Gastroesophageal sphincter (tissue), 4 donors: Measurements from ENCODE around the gene NFAM1. TPM values are rescaled to one million over a fixed set of nuclear protein-coding genes. Genes with fewer than 3 reads are reported as not detected.

ENCODE experiments used
- ATAC-seq: fragments of 150-250 bp; one replicate; pipeline ENCODE4 v1.9.1; 2016; ENCODE audit warnings: mild to moderate bottlenecking, moderate library complexity
- H3K27ac ChIP-seq, 4 donors: fragments of 200-600 bp; sonication (generic) in 3 of 4; 1 replicate in 3 of 4; 2 replicates in 1 of 4; pipeline ENCODE4 v1.5.1; 2016 to 2019
- H3K27me3 ChIP-seq: fragments of 200-600 bp; sonication (generic); one replicate; pipeline ENCODE4 v1.5.1; 2019
- H3K36me3 ChIP-seq, 2 donors: fragments of 200-600 bp; sonication (generic); one replicate each; pipeline ENCODE4 v1.5.1; 2019; ENCODE audit warnings: control low read depth in 1 of 2
- H3K4me1 ChIP-seq, 3 donors: fragments of 200-600 bp; sonication (generic); 1 replicate in 2 of 3; 2 replicates in 1 of 3; pipeline ENCODE4 v1.5.1; 2016 to 2019; ENCODE audit warnings: control low read depth in 2 of 3
- H3K4me3 ChIP-seq, 2 donors: fragments of 200-600 bp; sonication (generic); one replicate each; pipeline ENCODE4 v1.5.1; 2019; ENCODE audit warnings: mild to moderate bottlenecking in 1 of 2, moderate library complexity in 1 of 2
- H3K9me3 ChIP-seq, 3 donors: fragments of 200-600 bp; sonication (generic); one replicate each; pipeline ENCODE4 v1.5.1; 2017 to 2019; ENCODE audit warnings: control low read depth in 2 of 3
- CTCF ChIP-seq, 4 experiments: fragments of 200-600 bp in 2 of 4; fragments of 450-650 bp in 2 of 4; sonication (generic) in 1 of 4; IDR thresholded peaks; one replicate each; pipeline ENCODE4 v1.5.1; 2017 to 2019; ENCODE audit warnings: antibody characterized with exemption in 4 of 4, mild to moderate bottlenecking in 2 of 4, moderate library complexity in 2 of 4
- EP300 ChIP-seq: sonication (generic); formaldehyde crosslinking; IDR thresholded peaks from one replicate; pipeline ENCODE4 v1.6.1; 2017; ENCODE audit warnings: antibody characterized with exemption, mild to moderate bottlenecking
- POLR2A ChIP-seq, 2 donors: fragments of 450-650 bp; IDR thresholded peaks; one replicate each; pipeline ENCODE4 v1.6.1; 2017; ENCODE audit warnings: antibody characterized with exemption in 2 of 2, mild to moderate bottlenecking in 2 of 2, moderate library complexity in 1 of 2
- POLR2AphosphoS5 ChIP-seq: sonication (generic); formaldehyde crosslinking; IDR thresholded peaks from one replicate; pipeline ENCODE4 v1.6.1; 2017; ENCODE audit warnings: antibody characterized with exemption
- WGBS, 2 donors: methylation state at CpG; one replicate each; pipeline ENCODE4 v1.1.5; 2018; ENCODE audit warnings: low coverage in 1 of 2; 5-methylcytosine and 5-hydroxymethylcytosine counted together
- total RNA-seq, 4 donors: library from RNA; depleted of rRNA; stranded (reverse); fragments of >200 nt; gene quantifications; one replicate each; pipeline ENCODE4 v1.1.0, GENCODE V29; 2016

The NFAM1 gene
- total RNA-seq, 4 donors from 2014 or later = 1.2 to 3.4 (median 2.7) TPM

DNA sequence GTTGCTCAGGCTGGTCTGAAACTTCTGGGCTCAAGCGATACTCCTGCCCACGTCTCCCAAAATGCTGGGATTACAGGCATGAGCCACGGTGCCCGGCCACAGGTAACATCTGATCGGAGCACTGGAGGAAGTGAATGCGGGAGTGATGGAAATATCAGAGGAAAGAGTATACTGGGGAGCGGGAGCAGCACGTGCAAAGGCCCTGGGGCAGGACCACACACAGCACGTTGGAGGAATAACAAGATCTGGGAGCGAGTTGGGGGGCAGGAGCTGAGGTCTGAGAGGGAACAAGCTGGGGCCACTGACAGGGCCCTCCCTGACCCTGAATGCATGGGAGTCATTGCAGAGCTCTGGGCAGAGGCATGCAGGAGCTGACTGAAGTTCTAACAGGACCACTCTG is 70.7 kb downstream of the NFAM1 start:
- no peak for ATAC-seq

DNA sequence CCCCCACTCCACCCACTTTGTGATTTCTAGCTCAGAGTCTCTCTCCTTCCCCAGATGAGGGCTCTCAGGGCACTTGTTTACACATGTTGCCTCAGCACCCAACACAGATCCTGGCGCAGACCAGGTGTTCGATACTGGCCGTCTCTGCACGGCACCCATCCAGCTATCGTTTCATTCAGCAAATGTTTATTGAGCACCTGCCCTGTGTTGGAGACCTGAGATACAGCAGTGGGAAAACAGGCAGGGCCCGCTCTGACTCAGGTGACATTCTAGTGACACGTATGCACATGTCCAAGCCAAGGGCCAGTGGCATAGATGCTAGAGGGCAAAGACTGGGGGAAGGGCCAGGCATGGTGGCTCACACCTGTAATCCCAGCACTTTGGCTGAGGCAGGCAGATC is 71.9 kb downstream of the NFAM1 start:
- no peaks in the 10 kb centered on the region for H3K36me3 ChIP-seq
- no peak overlapping the region for H3K27ac ChIP-seq
- TF ChIP-seq POLR2A (IDR thresholded peaks at IDR 0.05) (no peak), POLR2AphosphoS5 (no peak), EP300 (no peak), CTCF (IDR thresholded peaks at IDR 0.05) (no peak)
- H3K27me3 ChIP-seq = no peaks in the 10 kb centered on the region
- WGBS, 2 donors = 80% methylated on average over 2 to 4 of the region's 7 CpGs
- no peak for ATAC-seq
- no peaks in the 10 kb centered on the region for H3K9me3 ChIP-seq
- H3K4me1 ChIP-seq = peaks cover 0 to 16% (median 9%) of the 10 kb centered on the region in 3 donors
- no peak overlapping the region for H3K4me3 ChIP-seq

More for the DNA sequence above, 70.7 kb downstream of the NFAM1 start:
- no peaks in the 10 kb centered on the region for H3K9me3 ChIP-seq
- no peak overlapping the region for H3K27ac ChIP-seq
- H3K4me1 ChIP-seq = peaks cover 0 to 28% (median 21%) of the 10 kb centered on the region in 3 donors
- no peaks in the 10 kb centered on the region for H3K27me3 ChIP-seq
- no peak for TF ChIP-seq CTCF (IDR thresholded peaks at IDR 0.05)
- 87% methylated on average over 4 of the region's 10 CpGs; no CpG with 5 or more reads in 1 of the 2 donors for WGBS, 2 donors
- no peaks in the 10 kb centered on the region for H3K36me3 ChIP-seq
- H3K4me3 ChIP-seq = no peak overlapping the region

DNA sequence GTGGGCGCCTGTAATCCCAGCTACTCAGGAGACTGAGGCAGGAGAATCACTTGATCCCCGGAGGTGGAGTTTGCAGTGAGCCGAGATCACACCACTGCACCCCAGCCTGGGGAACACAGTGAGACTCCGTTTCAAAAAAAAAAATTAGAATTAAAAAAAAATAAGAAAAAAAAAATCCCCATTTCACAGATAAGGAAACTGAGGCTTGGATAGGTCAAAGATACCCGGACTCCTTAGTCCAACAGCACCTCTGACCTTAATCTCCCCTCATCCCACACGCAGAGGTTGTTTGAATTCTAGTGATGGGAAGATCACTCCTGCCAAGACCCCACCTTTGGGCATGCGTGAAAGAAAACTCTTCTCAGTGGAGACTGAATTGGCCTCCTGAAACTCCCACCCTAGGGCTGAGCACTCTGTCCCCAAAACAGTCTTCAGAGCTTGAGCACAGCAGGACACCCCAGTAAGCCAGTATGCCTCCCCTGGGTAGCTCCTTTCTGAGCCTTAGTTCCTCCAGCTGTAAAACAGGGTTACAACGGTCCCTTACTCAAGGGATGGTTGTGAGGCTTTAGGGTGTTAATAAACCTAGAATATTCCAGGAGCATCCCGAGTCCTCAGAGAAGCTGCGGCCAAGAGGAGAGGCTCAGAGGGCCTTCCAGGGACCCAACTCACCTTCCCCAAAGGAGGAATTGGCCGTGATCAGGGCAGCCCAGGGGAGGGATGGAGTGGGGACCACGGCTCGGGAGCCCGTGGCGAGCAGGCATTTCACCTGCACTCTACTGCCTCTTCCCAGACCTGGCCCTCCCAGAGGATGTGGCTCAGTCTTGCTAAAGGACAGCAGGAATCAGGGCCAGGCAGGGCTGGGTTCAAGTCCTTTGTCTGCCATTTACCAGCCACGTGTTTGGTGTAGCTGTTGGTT is 73.3 kb downstream of the NFAM1 start:
- Histone ChIP-seq H3K36me3 (no peaks in the 10 kb centered on the region), H3K4me1 (peaks cover 0 to 8% (median 0%) of the 10 kb centered on the region in 3 donors), H3K9me3 (no peaks in the 10 kb centered on the region), H3K4me3 (no peak overlapping the region), H3K27me3 (no peaks in the 10 kb centered on the region), H3K27ac (no peak overlapping the region)
- TF ChIP-seq POLR2AphosphoS5 (no peak), EP300 (no peak), POLR2A (IDR thresholded peaks at IDR 0.05) (no peak), CTCF (IDR thresholded peaks at IDR 0.05) (no peak)
- WGBS, 2 donors = 92 to 94% methylated on average over 3 to 4 of the region's 16 CpGs
- ATAC-seq = no peak

DNA sequence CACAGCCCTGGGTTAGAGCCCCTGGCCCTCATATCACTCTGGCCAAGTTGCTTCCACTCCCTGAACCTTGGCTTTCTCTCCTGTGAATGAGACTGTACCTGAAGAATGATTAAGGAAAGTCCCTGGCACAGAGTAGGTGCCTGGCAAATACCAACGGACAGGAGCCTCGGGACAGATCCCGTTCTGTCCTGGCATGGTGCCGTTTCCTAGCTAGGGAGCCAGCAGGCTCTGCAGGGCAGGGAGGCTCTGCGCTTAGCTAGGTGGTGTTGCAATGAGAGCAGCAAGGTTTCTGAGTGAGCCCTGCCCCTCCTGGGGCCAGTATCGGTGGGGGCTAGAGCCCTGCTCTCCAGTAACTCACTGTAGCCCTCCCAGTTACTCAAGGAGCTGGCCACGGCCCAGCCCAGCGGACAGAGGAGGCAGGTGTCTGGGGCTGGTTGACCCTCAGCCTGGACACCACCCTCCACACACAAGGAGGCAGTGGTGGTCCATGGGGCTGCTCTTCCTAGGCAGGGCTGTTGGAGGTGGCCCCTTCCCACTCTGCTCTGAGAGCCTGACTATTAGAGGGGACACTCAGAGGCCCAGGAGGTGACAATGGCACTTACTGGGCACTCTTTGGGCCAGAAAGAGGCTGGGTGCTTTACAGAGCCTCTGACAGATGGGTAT is 74.4 kb downstream of the NFAM1 start:
- Histone ChIP-seq H3K27ac (no peak overlapping the region), H3K9me3 (no peaks in the 10 kb centered on the region), H3K4me3 (no peak overlapping the region), H3K36me3 (no peaks in the 10 kb centered on the region), H3K4me1 (peaks cover 0 to 10% (median 0%) of the 10 kb centered on the region in 3 donors), H3K27me3 (no peaks in the 10 kb centered on the region)
- TF ChIP-seq CTCF (IDR thresholded peaks at IDR 0.05) (no peak), POLR2AphosphoS5 (no peak), POLR2A (IDR thresholded peaks at IDR 0.05) (no peak), EP300 (no peak)
- peak; percentile 48 for ATAC-seq
- WGBS, 2 donors = 50% methylated on average over 3 of the region's 8 CpGs; no CpG with 5 or more reads in 1 of the 2 donors
